GM12891 (cell line): ENCODE results near the gene PAK5.

Experiments used
- POLR2A ChIP-seq: IDR thresholded peaks from 2 replicates; pipeline ENCODE4 v1.6.1; 2011; ENCODE audit warnings: low read depth, low read length, control low read depth
- POLR2AphosphoS5 ChIP-seq: IDR thresholded peaks from 2 replicates; pipeline ENCODE4 v1.6.1; 2011; ENCODE audit warnings: low read depth, low read length, control low read depth
- POU2F2 ChIP-seq: IDR thresholded peaks from 2 replicates; pipeline ENCODE4 v1.6.1; 2011; ENCODE audit warnings: low read depth, mild to moderate bottlenecking, control low read depth, low read length, moderate library complexity
- SPI1 ChIP-seq: IDR thresholded peaks from 2 replicates; pipeline ENCODE4 v1.6.1; 2011; ENCODE audit warnings: low read depth, low read length, control low read depth
- TAF1 ChIP-seq: IDR thresholded peaks from 2 replicates; pipeline ENCODE4 v1.6.1; 2011; ENCODE audit warnings: low read depth, low read length, control low read depth

DNA sequence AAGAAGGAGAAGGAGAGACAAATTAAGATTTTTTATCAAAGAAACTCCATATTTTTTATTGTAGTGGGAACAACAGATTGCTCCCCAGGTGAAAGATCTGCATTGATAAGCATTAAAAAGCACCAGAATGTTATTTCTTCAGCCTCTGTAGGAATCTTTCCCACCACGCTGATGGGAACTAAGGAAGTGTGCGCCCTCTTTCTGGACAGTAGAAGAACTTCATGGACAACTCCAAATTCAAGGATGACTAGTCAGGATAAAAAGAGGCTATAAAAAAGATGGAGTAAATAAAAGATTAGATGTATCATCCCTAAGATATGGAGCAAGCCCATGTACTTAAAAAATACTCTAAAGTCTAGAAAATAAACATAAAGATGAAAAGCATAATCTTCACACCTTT, 45.8 kb upstream of the PAK5 start:
- TF ChIP-seq TAF1, result no peak
- TF ChIP-seq POLR2A, result no peak
- no peak for TF ChIP-seq POLR2AphosphoS5
- no peak for TF ChIP-seq POU2F2
- TF ChIP-seq SPI1, result no peak
